ENCODE results near the gene COL28A1. TPM values are rescaled to one million over a fixed set of nuclear protein-coding genes. Genes with fewer than 3 reads are reported as not detected.

The COL28A1 gene
- total RNA-seq, 1 experiment from 2014 or later: 2.2 TPM

GRCh38 chr7:7335215-7335614, 200.5 kb downstream of the COL28A1 start:
- no peak overlapping the region for H3K4me3 ChIP-seq
- DNase-seq: no peak
- ChIA-PET POLR2A (ENCODE audit: unreplicated experiment) (no interaction called here), CTCF (no interaction called here)
- H3K4me1 ChIP-seq (replicated peaks; ENCODE audit: insufficient read depth): no peaks in the 10 kb centered on the region
- H3K4me2 ChIP-seq: no peak overlapping the region
- no peak overlapping the region for H3K27ac ChIP-seq
- no peaks in the 10 kb centered on the region for H3K79me2 ChIP-seq (ENCODE audit: low read depth)
- no peak overlapping the region for H2AFZ ChIP-seq
- no TSS peak for BruUV-seq (replicated peaks)
- intact Hi-C loops (cut with micrococcal nuclease; ENCODE audit: unreplicated experiment): no loop called here
- no peaks in the 10 kb centered on the region for H3K9me2 ChIP-seq (ENCODE audit: insufficient read depth)
- TF ChIP-seq EZH2 (IDR thresholded peaks at IDR 0.05; ENCODE audit: low read depth) (no peak), CTCF (conservative IDR thresholded peaks at IDR 0.05) (no peak)
- H3K27me3 ChIP-seq (ENCODE audit: insufficient read depth, low read depth): no peaks in the 10 kb centered on the region
- no peaks in the 10 kb centered on the region for H3K36me3 ChIP-seq (ENCODE audit: low read depth)
- H4K20me1 ChIP-seq (ENCODE audit: insufficient read depth): no peaks in the 10 kb centered on the region
- H3K9me3 ChIP-seq (ENCODE audit: insufficient read depth, low read depth): no peaks in the 10 kb centered on the region; the same call in 1 of the 2 replicates
- H3F3A ChIP-seq (ENCODE audit: insufficient read depth, low read depth): no peaks in the 10 kb centered on the region

GRCh38 chr7:7333610-7334009, 202.1 kb downstream of the COL28A1 start:
- Histone ChIP-seq H3K4me2 (no peak overlapping the region), H3K79me2 (ENCODE audit: low read depth) (no peaks in the 10 kb centered on the region), H3K27ac (no peak overlapping the region), H2AFZ (no peak overlapping the region), H3K36me3 (ENCODE audit: low read depth) (no peaks in the 10 kb centered on the region), H3K4me3 (no peak overlapping the region), H3F3A (ENCODE audit: insufficient read depth, low read depth) (no peaks in the 10 kb centered on the region), H3K27me3 (ENCODE audit: insufficient read depth, low read depth) (no peaks in the 10 kb centered on the region), H3K9me3 (ENCODE audit: insufficient read depth, low read depth) (no peaks in the 10 kb centered on the region), H3K9me2 (ENCODE audit: insufficient read depth) (no peaks in the 10 kb centered on the region), H4K20me1 (ENCODE audit: insufficient read depth) (no peaks in the 10 kb centered on the region), H3K4me1 (replicated peaks; ENCODE audit: insufficient read depth) (no peaks in the 10 kb centered on the region)
- DNase-seq: no peak
- no TSS peak for BruUV-seq (replicated peaks)
- intact Hi-C loops (cut with micrococcal nuclease; ENCODE audit: unreplicated experiment): no loop called here
- ChIA-PET CTCF (no interaction called here), POLR2A (ENCODE audit: unreplicated experiment) (no interaction called here)
- TF ChIP-seq CTCF (conservative IDR thresholded peaks at IDR 0.05) (no peak), EZH2 (IDR thresholded peaks at IDR 0.05; ENCODE audit: low read depth) (no peak)

- Histone ChIP-seq H3K9me3 (ENCODE audit: insufficient read depth, low read depth) (no peaks in the 10 kb centered on the region), H3K27ac (no peak overlapping the region), H3K4me2 (no peak overlapping the region), H3K27me3 (ENCODE audit: insufficient read depth, low read depth) (no peaks in the 10 kb centered on the region), H3K9me2 (ENCODE audit: insufficient read depth) (no peaks in the 10 kb centered on the region), H3K79me2 (ENCODE audit: low read depth) (no peaks in the 10 kb centered on the region), H3K36me3 (ENCODE audit: low read depth) (no peaks in the 10 kb centered on the region), H3F3A (ENCODE audit: insufficient read depth, low read depth) (no peaks in the 10 kb centered on the region), H4K20me1 (ENCODE audit: insufficient read depth) (no peaks in the 10 kb centered on the region), H3K4me1 (replicated peaks; ENCODE audit: insufficient read depth) (no peaks in the 10 kb centered on the region), H2AFZ (no peak overlapping the region), H3K4me3 (no peak overlapping the region)
- POLR2A ChIA-PET (ENCODE audit: unreplicated experiment): no interaction called here
- BruUV-seq (replicated peaks): no TSS peak
- CTCF ChIA-PET: no interaction called here
- intact Hi-C loops (cut with micrococcal nuclease; ENCODE audit: unreplicated experiment): no loop called here
- DNase-seq: no peak
- no peak for TF ChIP-seq CTCF (conservative IDR thresholded peaks at IDR 0.05)
- TF ChIP-seq EZH2 (IDR thresholded peaks at IDR 0.05; ENCODE audit: low read depth): no peak
These were observed 204.2 kb downstream of the COL28A1 start for GRCh38 chr7:7331523-7331922.
